HEK293 (cell line): ENCODE results near the gene UGT2B10.

ENCODE experiments used
- CTCF ChIA-PET: fragments of 350-600 bp; formaldehyde crosslinking; extraction: SDS; loops from one replicate; lab custom pipeline; 2021; ENCODE audit warnings: antibody characterized with exemption; lab: Yijun Ruan, JAX
- POLR2A ChIA-PET: fragments of 300-600 bp; formaldehyde crosslinking; extraction: SDS; loops from one replicate; lab custom pipeline; 2020; ENCODE audit warnings: antibody characterized with exemption, inconsistent platforms; lab: Yijun Ruan, JAX
- H3K27ac ChIP-seq: fragments of 200-500 bp; sonication (Bioruptor generic); 2 replicates; pipeline ENCODE4 v1.5.1; 2014; ENCODE audit warnings: low read depth, low read length, control low read depth, inconsistent platforms; ENCODE audit errors: extremely low read depth
- H3K36me3 ChIP-seq, 2 experiments: fragments of 200-500 bp in 1 of 2; sonication (Bioruptor generic) in 1 of 2; 1 replicate in 1 of 2; 2 replicates in 1 of 2; pipeline ENCODE4 v1.5.1; 2014 to 2017; ENCODE audit warnings: inconsistent platforms in 2 of 2, low read length in 2 of 2; ENCODE audit not compliant: control insufficient read depth in 2 of 2, insufficient read depth in 1 of 2
- H3K4me1 ChIP-seq: fragments of 200-500 bp; sonication (Bioruptor generic); 2 replicates; pipeline ENCODE4 v1.5.1; 2014; ENCODE audit warnings: mild to moderate bottlenecking, low read length, inconsistent platforms; ENCODE audit not compliant: control insufficient read depth, insufficient read depth
- H3K4me3 ChIP-seq: 2 replicates; pipeline ENCODE4 v1.5.1; 2011; ENCODE audit warnings: low read depth, mild to moderate bottlenecking, control low read depth, low read length, moderate library complexity
- H3K9me3 ChIP-seq: fragments of 200-500 bp; sonication (Bioruptor generic); 2 replicates; pipeline ENCODE4 v1.5.1; 2014; ENCODE audit warnings: low read depth, low read length, inconsistent platforms; ENCODE audit not compliant: control insufficient read depth, insufficient read depth
- BCL6B ChIP-seq: fragments of 450-650 bp; formaldehyde crosslinking; IDR thresholded peaks from 2 replicates; pipeline ENCODE4 v1.5.1; 2017; ENCODE audit warnings: missing biosample characterization, missing genetic modification characterization
- GLI2 ChIP-seq: fragments of 450-650 bp; formaldehyde crosslinking; IDR thresholded peaks from 2 replicates; pipeline ENCODE4; 2017; ENCODE audit warnings: missing biosample characterization, missing genetic modification characterization, low read depth, borderline replicate concordance
- INSM2 ChIP-seq: fragments of 450-650 bp; formaldehyde crosslinking; IDR thresholded peaks from 2 replicates; pipeline ENCODE4 v1.5.1; 2016; ENCODE audit warnings: missing biosample characterization, missing genetic modification characterization
- PATZ1 ChIP-seq: fragments of 450-650 bp; formaldehyde crosslinking; IDR thresholded peaks from 2 replicates; pipeline ENCODE4 v1.5.1; 2016; ENCODE audit warnings: missing biosample characterization, missing genetic modification characterization
- TCF7L2 ChIP-seq: IDR thresholded peaks from 2 replicates; pipeline ENCODE4 v1.6.1; 2011; ENCODE audit warnings: low read depth, mild to moderate bottlenecking, inconsistent platforms, low read length, moderate library complexity, borderline replicate concordance
- YY2 ChIP-seq: fragments of 450-650 bp; formaldehyde crosslinking; IDR thresholded peaks from 2 replicates; pipeline ENCODE4 v1.5.1; 2016; ENCODE audit warnings: missing biosample characterization, missing genetic modification characterization
- ZNF112 ChIP-seq: fragments of 450-650 bp; formaldehyde crosslinking; IDR thresholded peaks from 2 replicates; pipeline ENCODE4 v1.5.0; 2017; ENCODE audit warnings: missing biosample characterization, missing genetic modification characterization
- ZNF133 ChIP-seq: fragments of 450-650 bp; formaldehyde crosslinking; IDR thresholded peaks from 2 replicates; pipeline ENCODE4 v1.5.1; 2016; ENCODE audit warnings: missing biosample characterization, missing genetic modification characterization
- ZNF510 ChIP-seq: fragments of 450-650 bp; formaldehyde crosslinking; IDR thresholded peaks from 2 replicates; pipeline ENCODE4 v1.5.1; 2018; ENCODE audit warnings: mild to moderate bottlenecking, missing genetic modification characterization, missing biosample characterization; ENCODE audit not compliant: insufficient replicate concordance
- ZNF549 ChIP-seq: fragments of 450-650 bp; IDR thresholded peaks from 2 replicates; pipeline ENCODE4 v1.5.1; 2018; ENCODE audit warnings: missing biosample characterization, missing genetic modification characterization, mild to moderate bottlenecking, inconsistent platforms, moderate library complexity
- ZNF560 ChIP-seq: fragments of 450-650 bp; formaldehyde crosslinking; IDR thresholded peaks from 2 replicates; pipeline ENCODE4 v1.5.1; 2017; ENCODE audit warnings: missing biosample characterization, missing genetic modification characterization, borderline replicate concordance
- ZNF621 ChIP-seq: fragments of 450-650 bp; formaldehyde crosslinking; IDR thresholded peaks from 2 replicates; pipeline ENCODE4 v1.5.1; 2017; ENCODE audit warnings: missing biosample characterization, missing genetic modification characterization
- ZNF626 ChIP-seq: fragments of 450-650 bp; sonication (Bioruptor Pico); formaldehyde crosslinking; IDR thresholded peaks from 2 replicates; pipeline ENCODE4 v1.5.1; 2018; ENCODE audit warnings: missing biosample characterization, missing genetic modification characterization, inconsistent platforms
- ZNF837 ChIP-seq: fragments of 450-650 bp; formaldehyde crosslinking; IDR thresholded peaks from 2 replicates; pipeline ENCODE4 v1.5.1; 2016; ENCODE audit warnings: missing biosample characterization, missing genetic modification characterization
- TF ChIP-seq, protein P1 (sequence below): fragments of 450-650 bp; formaldehyde crosslinking; IDR thresholded peaks from 2 replicates; pipeline ENCODE4 v1.5.1; 2016; ENCODE audit warnings: missing biosample characterization, missing genetic modification characterization
- TF ChIP-seq, protein P2 (sequence below): fragments of 450-650 bp; formaldehyde crosslinking; IDR thresholded peaks from 2 replicates; pipeline ENCODE4 v1.5.1; 2016; ENCODE audit warnings: missing biosample characterization, missing genetic modification characterization

The UGT2B10 gene

GRCh38 chr4:68797048-68797447, 18.7 kb upstream of the UGT2B10 start (continued):
- no peak for TF ChIP-seq ZNF621 (tag by site-specific recombination)

- H3K27ac ChIP-seq: no peak overlapping the region
These were observed 18.2 kb upstream of the UGT2B10 start for GRCh38 chr4:68797618-68798017.

More at GRCh38 chr4:68797618-68798017, 18.2 kb upstream of the UGT2B10 start:
- H3K9me3 ChIP-seq: no peaks in the 10 kb centered on the region
- no peak overlapping the region for H3K4me3 ChIP-seq
- POLR2A ChIA-PET: no interaction called here
- H3K4me1 ChIP-seq: no peaks in the 10 kb centered on the region
- no peaks in the 10 kb centered on the region for H3K36me3 ChIP-seq
- TF ChIP-seq ZNF626 (tag by site-specific recombination) (no peak), TCF7L2 (no peak), INSM2 (tag by site-specific recombination) (no peak), ZNF560 (tag by site-specific recombination) (no peak), ZNF549 (tag by site-specific recombination) (no peak), GLI2 (tag by site-specific recombination) (no peak), ZNF510 (tag by site-specific recombination) (no peak), ZNF837 (tag by site-specific recombination) (no peak), YY2 (tag by site-specific recombination) (no peak), ZNF112 (tag by site-specific recombination) (no peak), PATZ1 (no peak), ZNF133 (no peak), BCL6B (tag by site-specific recombination) (no peak)
- TF ChIP-seq, protein P1, sequence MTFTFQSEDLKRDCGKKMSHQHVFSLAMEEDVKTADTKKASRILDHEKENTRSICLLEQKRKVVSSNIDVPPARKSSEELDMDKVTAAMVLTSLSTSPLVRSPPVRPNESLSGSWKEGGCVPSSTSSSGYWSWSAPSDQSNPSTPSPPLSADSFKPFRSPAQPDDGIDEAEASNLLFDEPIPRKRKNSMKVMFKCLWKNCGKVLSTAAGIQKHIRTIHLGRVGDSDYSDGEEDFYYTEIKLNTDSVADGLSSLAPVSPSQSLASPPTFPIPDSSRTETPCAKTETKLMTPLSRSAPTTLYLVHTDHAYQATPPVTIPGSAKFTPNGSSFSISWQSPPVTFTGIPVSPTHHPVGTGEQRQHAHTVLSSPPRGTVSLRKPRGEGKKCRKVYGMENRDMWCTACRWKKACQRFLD: no peak
- TF ChIP-seq, protein P2, sequence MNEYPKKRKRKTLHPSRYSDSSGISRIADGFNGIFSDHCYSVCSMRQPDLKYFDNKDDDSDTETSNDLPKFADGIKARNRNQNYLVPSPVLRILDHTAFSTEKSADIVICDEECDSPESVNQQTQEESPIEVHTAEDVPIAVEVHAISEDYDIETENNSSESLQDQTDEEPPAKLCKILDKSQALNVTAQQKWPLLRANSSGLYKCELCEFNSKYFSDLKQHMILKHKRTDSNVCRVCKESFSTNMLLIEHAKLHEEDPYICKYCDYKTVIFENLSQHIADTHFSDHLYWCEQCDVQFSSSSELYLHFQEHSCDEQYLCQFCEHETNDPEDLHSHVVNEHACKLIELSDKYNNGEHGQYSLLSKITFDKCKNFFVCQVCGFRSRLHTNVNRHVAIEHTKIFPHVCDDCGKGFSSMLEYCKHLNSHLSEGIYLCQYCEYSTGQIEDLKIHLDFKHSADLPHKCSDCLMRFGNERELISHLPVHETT (tag by site-specific recombination): no peak
- CTCF ChIA-PET: no interaction called here
